GM18867 (cell line): ENCODE results near the gene HGF.
"Not testable (repeated sequence)": the region's sequence is repeated elsewhere in the genome, so short reads cannot be mapped to it uniquely, and the experiment has no call there.

Experiments used
- ATAC-seq: cut with Tn5 transposase; IDR thresholded peaks from one replicate; pipeline ENCODE4 v1.9.1; 2021; ENCODE audit warnings: mild to moderate bottlenecking, moderate library complexity; ENCODE audit not compliant: unreplicated experiment

Gene HGF

GRCh38 chr7:81725003-81725811 is 44.6 kb downstream of the HGF start:
- no peak for ATAC-seq

- not testable (repeated sequence) for ATAC-seq
Measured at GRCh38 chr7:81722250-81722649, 47.6 kb downstream of the HGF start.

- ATAC-seq, result no peak
Measured at GRCh38 chr7:81721437-81721836, 48.4 kb downstream of the HGF start.

- no peak for ATAC-seq
Measured at GRCh38 chr7:81719865-81720264, 50.0 kb downstream of the HGF start.

GRCh38 chr7:81715984-81716588 is 53.8 kb downstream of the HGF start:
- no peak for ATAC-seq

GRCh38 chr7:81714306-81714705 is 55.5 kb downstream of the HGF start:
- no peak for ATAC-seq

GRCh38 chr7:81710751-81711150 is 59.1 kb downstream of the HGF start:
- ATAC-seq, result no peak

- no peak for ATAC-seq
Measured at GRCh38 chr7:81709836-81710235, 60.0 kb downstream of the HGF start.

- no peak for ATAC-seq
Measured at GRCh38 chr7:81707966-81708365, 61.9 kb downstream of the HGF start.

- no peak for ATAC-seq
Measured at GRCh38 chr7:81707196-81707595, 62.7 kb downstream of the HGF start.

GRCh38 chr7:81705206-81705605 is 64.6 kb downstream of the HGF start:
- no peak for ATAC-seq

GRCh38 chr7:81704595-81704994 is 65.3 kb downstream of the HGF start:
- ATAC-seq, result no peak

GRCh38 chr7:81698965-81699364 is 70.9 kb downstream of the HGF start:
- no peak for ATAC-seq

DNA sequence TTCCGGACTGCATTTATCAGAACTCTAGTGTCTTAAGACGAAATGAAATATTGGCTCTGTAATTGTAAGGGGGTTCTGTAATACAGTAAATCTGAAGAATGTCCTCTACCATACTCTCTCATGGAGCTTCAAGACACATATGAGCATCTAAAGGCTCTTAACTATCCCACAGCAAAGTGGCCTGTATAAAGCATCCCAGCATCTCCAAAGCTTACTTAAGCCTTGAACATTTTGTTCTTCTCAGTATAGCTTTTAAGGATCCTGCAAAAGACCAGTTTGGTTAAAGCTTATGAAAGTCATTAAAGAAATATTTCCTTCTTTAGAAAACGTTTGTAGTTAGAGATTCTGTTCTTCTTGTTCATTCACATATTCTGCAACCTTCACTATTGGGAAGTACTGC is 75.1 kb downstream of the HGF start:
- no peak for ATAC-seq

- no peak for ATAC-seq
Measured at GRCh38 chr7:81693894-81694293, 76.0 kb downstream of the HGF start.

GRCh38 chr7:81693080-81693479 is 76.8 kb downstream of the HGF start:
- ATAC-seq, result peak; percentile 65

DNA sequence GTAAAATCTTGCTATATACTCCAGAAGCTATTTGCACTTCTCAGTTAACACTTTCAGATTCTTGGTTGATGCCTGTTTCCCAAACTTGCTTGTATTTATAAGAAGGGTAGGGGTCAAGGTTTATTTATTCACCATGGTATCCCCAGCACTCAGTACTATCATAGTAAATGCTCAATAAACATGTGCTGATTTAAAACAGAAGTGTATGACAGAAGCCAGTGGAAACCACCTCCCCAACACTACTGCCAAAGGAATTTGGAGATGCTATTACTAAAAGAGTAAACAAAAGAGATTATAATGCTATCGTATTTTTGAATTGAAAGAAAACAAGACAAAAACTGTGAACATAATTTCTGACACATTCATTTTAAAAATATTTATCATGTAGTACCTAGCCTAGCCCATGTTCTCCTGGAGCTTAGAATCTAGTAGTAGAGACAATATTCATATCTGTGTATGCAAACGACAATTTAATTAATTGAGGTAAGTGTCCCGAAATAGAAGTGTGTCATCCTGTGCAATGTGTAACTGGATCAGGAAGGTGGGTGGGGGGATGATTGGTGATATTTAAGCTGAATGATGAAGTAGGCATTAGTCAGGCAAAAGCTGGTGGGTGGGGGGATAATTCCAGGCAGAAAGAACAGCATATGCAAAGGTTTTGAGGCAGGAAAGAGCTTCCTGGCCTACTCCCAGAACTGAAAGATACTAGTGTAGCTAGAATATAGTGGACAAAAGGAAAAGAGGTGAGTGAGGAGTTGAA is 77.5 kb downstream of the HGF start:
- no peak for ATAC-seq

DNA sequence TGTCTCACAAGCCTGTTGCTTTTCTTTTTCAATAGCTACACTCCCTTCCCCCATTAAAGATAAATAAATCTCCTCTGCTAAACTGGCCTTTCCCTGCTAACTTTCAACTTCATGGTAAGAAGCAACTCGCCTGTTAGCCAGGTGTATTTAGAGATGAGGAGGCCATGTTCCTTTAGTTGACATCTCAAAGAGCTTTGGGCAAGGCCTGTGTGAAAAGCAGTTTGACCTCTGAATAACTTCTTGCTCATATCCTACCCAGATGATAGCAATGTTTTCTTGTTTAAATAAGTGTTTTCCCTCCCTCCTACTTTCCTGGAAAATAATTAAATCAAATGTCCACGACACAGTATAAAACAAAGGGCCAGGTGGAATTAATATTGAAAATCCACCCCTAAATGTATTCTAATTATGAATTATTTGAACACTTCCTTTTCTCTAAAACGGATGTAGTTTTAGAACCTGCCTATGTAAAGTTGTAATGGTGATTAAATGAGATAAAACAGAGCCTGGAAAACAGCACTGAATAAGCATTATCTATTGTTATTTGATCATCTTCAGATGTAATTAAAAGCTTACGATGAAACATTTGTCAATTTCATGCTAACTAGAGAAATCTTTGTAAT is 78.5 kb downstream of the HGF start:
- ATAC-seq, result no peak

DNA sequence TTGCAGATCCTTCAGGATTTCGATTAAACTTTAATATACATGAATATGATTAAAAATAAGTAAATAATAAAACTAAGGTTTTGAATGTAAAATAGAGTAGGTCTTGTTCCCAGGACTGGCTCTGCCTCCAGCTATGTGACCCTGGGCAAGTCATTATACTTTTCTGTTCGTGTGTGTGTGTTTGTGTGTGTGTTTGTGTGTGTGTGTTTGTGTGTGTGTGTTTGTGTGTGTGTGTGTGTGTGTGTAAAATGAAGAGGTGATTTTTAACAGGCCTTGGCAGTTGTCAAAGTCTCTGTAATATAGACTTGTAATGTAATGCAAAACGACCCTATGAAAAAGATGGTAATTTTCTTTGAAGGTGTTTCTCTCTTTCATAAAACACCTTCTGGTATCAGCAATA is 79.2 kb downstream of the HGF start:
- ATAC-seq, result no peak

GRCh38 chr7:81690251-81690650 is 79.6 kb downstream of the HGF start:
- no peak for ATAC-seq

DNA sequence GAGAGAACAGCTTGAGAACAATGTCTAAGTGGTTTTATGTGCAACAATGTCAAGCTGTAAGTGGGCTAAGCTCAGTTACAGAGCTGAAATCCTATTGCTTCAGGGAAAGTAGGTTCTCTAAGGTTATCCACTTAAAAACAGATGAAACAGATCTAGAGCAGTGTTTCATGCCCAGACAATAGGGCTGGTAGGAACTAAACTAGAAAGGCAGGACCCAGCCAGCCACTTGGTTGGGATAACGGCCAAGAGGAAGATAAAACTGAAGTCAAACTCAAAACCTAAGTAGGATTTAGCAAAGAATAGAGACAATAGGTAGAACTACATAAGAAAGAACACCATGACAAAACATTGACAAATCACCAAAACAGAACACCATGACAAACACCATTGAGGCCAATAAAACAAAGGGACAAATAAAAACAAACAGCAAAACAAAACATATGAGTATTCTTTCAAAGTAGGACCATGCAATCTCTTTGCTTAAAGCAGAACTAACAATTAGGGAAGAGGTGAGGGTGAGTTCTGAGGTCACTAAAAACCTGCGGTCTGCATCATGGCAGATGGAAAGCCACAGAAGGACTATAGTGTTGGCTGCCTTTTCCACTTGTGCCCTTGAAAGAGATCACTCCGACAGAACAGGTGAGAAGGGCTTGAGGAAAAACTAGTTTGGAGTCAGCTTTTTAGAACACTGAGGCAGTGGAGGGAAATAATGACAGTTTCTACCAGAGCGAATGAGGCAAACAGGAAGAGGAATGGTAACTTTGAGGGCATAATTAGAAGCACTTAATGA is 81.0 kb downstream of the HGF start:
- no peak for ATAC-seq
